Keratinocyte (primary cell): ENCODE measurements around the gene VPS13D. TPM values are rescaled to one million over a fixed set of nuclear protein-coding genes. Genes with fewer than 3 reads are reported as not detected.

Experiments
- DNase-seq: peaks from one replicate; pipeline ENCODE4 v3.0.0-alpha.2; 2011; ENCODE audit warnings: low read depth, missing footprints, low spot score
- FAIRE-seq: peaks from 2 replicates; lab custom pipeline; 2011; peaks lifted over from hg19 to GRCh38; lab: Jason Lieb, UNC
- H2AFZ ChIP-seq: 2 replicates; pipeline ENCODE4 v1.6.0; 2012; ENCODE audit warnings: low read length, control low read depth, inconsistent platforms; ENCODE audit not compliant: control insufficient read depth
- H3K27ac ChIP-seq: 2 replicates; pipeline ENCODE4 v1.5.1; 2011; ENCODE audit warnings: low read length; ENCODE audit not compliant: control insufficient read depth, insufficient read depth
- H3K27me3 ChIP-seq: 3 replicates; pipeline ENCODE4 v1.6.0; 2011; ENCODE audit warnings: low read length; ENCODE audit not compliant: control insufficient read depth, insufficient read depth; ENCODE audit errors: extremely low read depth
- H3K36me3 ChIP-seq, 2 experiments: 2 replicates in 1 of 2; 3 replicates in 1 of 2; pipeline ENCODE4 v1.5.1; 2011; ENCODE audit warnings: low read length in 2 of 2, mild to moderate bottlenecking in 1 of 2; ENCODE audit not compliant: control insufficient read depth in 2 of 2, insufficient read depth in 2 of 2; ENCODE audit errors: extremely low read depth in 1 of 2
- H3K4me1 ChIP-seq: 3 replicates; pipeline ENCODE4 v1.5.1; 2011; ENCODE audit warnings: low read length; ENCODE audit not compliant: control insufficient read depth, insufficient read depth; ENCODE audit errors: extremely low read depth
- H3K4me2 ChIP-seq: 3 replicates; pipeline ENCODE4 v1.6.0; 2011; ENCODE audit warnings: low read depth, low read length; ENCODE audit not compliant: control insufficient read depth, insufficient read depth; ENCODE audit errors: extremely low read depth
- H3K4me3 ChIP-seq, 3 experiments: fragments of 200-600 bp in 1 of 3; sonication (generic) in 1 of 3; 2 replicates in 2 of 3; 3 replicates in 1 of 3; pipeline ENCODE4 v1.5.1; 2011 to 2016; ENCODE audit warnings: low read length in 3 of 3, mild to moderate bottlenecking in 3 of 3, control low read depth in 2 of 3, inconsistent platforms in 1 of 3, low read depth in 1 of 3, mixed read lengths in 1 of 3, mixed run types in 1 of 3, moderate library complexity in 1 of 3; ENCODE audit not compliant: control insufficient read depth in 2 of 3, insufficient read depth in 2 of 3; ENCODE audit errors: extremely low read depth in 1 of 3
- H3K79me2 ChIP-seq: 2 replicates; pipeline ENCODE4 v1.6.0; 2012; ENCODE audit warnings: low read length; ENCODE audit not compliant: control insufficient read depth, insufficient read depth
- H3K9ac ChIP-seq: 3 replicates; pipeline ENCODE4 v1.6.0; 2011; ENCODE audit warnings: low read length; ENCODE audit not compliant: control insufficient read depth, insufficient read depth; ENCODE audit errors: extremely low read depth
- H3K9me1 ChIP-seq: 3 replicates; pipeline ENCODE4 v1.6.0; 2011; ENCODE audit warnings: low read length; ENCODE audit not compliant: control insufficient read depth, insufficient read depth; ENCODE audit errors: extremely low read depth
- H3K9me3 ChIP-seq: 2 replicates; pipeline ENCODE4 v1.5.1; 2012; ENCODE audit warnings: low read depth, low read length; ENCODE audit not compliant: control insufficient read depth
- H4K20me1 ChIP-seq: 3 replicates; pipeline ENCODE4 v1.6.0; 2011; ENCODE audit warnings: low read length; ENCODE audit not compliant: control insufficient read depth, insufficient read depth; ENCODE audit errors: extremely low read depth
- EZH2 ChIP-seq: IDR thresholded peaks from one replicate; pipeline ENCODE4 v1.6.1; 2012; ENCODE audit warnings: inconsistent platforms, mild to moderate bottlenecking, low read length, moderate library complexity
- dilution Hi-C: fragments of 300-500 bp; cut with MboI; formaldehyde crosslinking; loops from one replicate; pipeline ENCODE4 v1.7.0; 2020; ENCODE audit warnings: low sequenced_read_pairs; ENCODE audit not compliant: extremely low pct_ligation_motif_present
- polyA plus RNA-seq, 5 experiments: library from polyadenylated mRNA; depleted of rRNA in 3 of 5; stranded (reverse) in 3 of 5; stranded (forward) in 1 of 5; unstranded in 1 of 5; fragments of >200 nt; gene quantifications; 1 replicate in 1 of 5; 2 replicates in 3 of 5; 3 replicates in 1 of 5; pipeline versions ENCODE4 v1.2.1 to v1.2.3, GENCODE V29; 2011 to 2012; ENCODE audit warnings: missing spikeins in 2 of 5, low read depth in 1 of 5, low replicate concordance in 1 of 5
- TF ChIP-seq, protein P1 (sequence below), 3 experiments: IDR thresholded peaks in 1 of 3; conservative IDR thresholded peaks in 1 of 3; optimal IDR thresholded peaks in 1 of 3; 2 replicates in 2 of 3; 3 replicates in 1 of 3; pipeline versions ENCODE3 to v1.5.1; 2011; ENCODE audit warnings: low read length in 3 of 3, mild to moderate bottlenecking in 3 of 3, moderate library complexity in 2 of 3, control low read depth in 1 of 3, inconsistent platforms in 1 of 3; ENCODE audit not compliant: insufficient read depth in 2 of 3; ENCODE audit errors: extremely low read depth in 1 of 3

VPS13D gene
- polyA plus RNA-seq, 1 donor (not counting 4 experiments of a cell fraction or from before 2014, with no cell fraction given) = 19.0 TPM

GRCh38 chr1:12503709-12504108, 273.9 kb downstream of the VPS13D start:
- H3K79me2 ChIP-seq = no peaks in the 10 kb centered on the region
- dilution Hi-C loops = no loop called here
- H3K4me2 ChIP-seq = no peak overlapping the region
- H3K4me1 ChIP-seq = peaks cover 13% of the 10 kb centered on the region
- TF ChIP-seq, protein P1, sequence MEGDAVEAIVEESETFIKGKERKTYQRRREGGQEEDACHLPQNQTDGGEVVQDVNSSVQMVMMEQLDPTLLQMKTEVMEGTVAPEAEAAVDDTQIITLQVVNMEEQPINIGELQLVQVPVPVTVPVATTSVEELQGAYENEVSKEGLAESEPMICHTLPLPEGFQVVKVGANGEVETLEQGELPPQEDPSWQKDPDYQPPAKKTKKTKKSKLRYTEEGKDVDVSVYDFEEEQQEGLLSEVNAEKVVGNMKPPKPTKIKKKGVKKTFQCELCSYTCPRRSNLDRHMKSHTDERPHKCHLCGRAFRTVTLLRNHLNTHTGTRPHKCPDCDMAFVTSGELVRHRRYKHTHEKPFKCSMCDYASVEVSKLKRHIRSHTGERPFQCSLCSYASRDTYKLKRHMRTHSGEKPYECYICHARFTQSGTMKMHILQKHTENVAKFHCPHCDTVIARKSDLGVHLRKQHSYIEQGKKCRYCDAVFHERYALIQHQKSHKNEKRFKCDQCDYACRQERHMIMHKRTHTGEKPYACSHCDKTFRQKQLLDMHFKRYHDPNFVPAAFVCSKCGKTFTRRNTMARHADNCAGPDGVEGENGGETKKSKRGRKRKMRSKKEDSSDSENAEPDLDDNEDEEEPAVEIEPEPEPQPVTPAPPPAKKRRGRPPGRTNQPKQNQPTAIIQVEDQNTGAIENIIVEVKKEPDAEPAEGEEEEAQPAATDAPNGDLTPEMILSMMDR (optimal IDR thresholded peaks at IDR 0.05 in 1 of 3, IDR thresholded peaks at IDR 0.05 in 1 of 3, conservative IDR thresholded peaks at IDR 0.05 in 1 of 3; ENCODE audit: extremely low read depth in 1 of 3, insufficient read depth in 2 of 3, low read length in 3 of 3) = no peak
- TF ChIP-seq EZH2 = no peak
- peaks cover 5% of the 10 kb centered on the region for H3K9me1 ChIP-seq
- FAIRE-seq = no peak
- no peak for DNase-seq
- H3K27me3 ChIP-seq = no peaks in the 10 kb centered on the region
- no peak overlapping the region for H3K27ac ChIP-seq
- H4K20me1 ChIP-seq = no peaks in the 10 kb centered on the region
- H2AFZ ChIP-seq = no peak overlapping the region
- H3K9me3 ChIP-seq = no peaks in the 10 kb centered on the region
- no peak overlapping the region for H3K9ac ChIP-seq
- H3K4me3 ChIP-seq = no peak overlapping the region
- H3K36me3 ChIP-seq = peaks cover 8 to 28% of the 10 kb centered on the region in 2 experiments

GRCh38 chr1:12504601-12505000, 274.8 kb downstream of the VPS13D start:
- dilution Hi-C loops = no loop called here
- Histone ChIP-seq H3K79me2 (no peaks in the 10 kb centered on the region), H2AFZ (no peak overlapping the region), H3K9ac (no peak overlapping the region), H3K27ac (no peak overlapping the region), H3K27me3 (no peaks in the 10 kb centered on the region), H3K9me3 (no peaks in the 10 kb centered on the region), H3K4me3 (no peak overlapping the region), H3K9me1 (peaks cover 3% of the 10 kb centered on the region), H3K36me3 (peaks cover 11 to 26% of the 10 kb centered on the region in 2 experiments), H4K20me1 (no peaks in the 10 kb centered on the region), H3K4me1 (peaks cover 13% of the 10 kb centered on the region), H3K4me2 (no peak overlapping the region)
- FAIRE-seq (no peak), DNase-seq (no peak)
- TF ChIP-seq, protein P1 (optimal IDR thresholded peaks at IDR 0.05 in 1 of 3, IDR thresholded peaks at IDR 0.05 in 1 of 3, conservative IDR thresholded peaks at IDR 0.05 in 1 of 3; ENCODE audit: extremely low read depth in 1 of 3, insufficient read depth in 2 of 3, low read length in 3 of 3) = no peak
- no peak for TF ChIP-seq EZH2
